K562 treated with DMSO at 1 percent for 4 hours (cell line): ENCODE measurements around the gene TMEM223. TPM values are rescaled to one million over a fixed set of nuclear protein-coding genes. Genes with fewer than 3 reads are reported as not detected.

ENCODE experiments used
- total RNA-seq: library from RNA; unstranded; fragments of 300-600 nt; gene quantifications from 2 replicates; pipeline ENCODE4 v1.2.3, GENCODE V29; 2022; ENCODE audit not compliant: insufficient read depth

TMEM223 gene, protein sequence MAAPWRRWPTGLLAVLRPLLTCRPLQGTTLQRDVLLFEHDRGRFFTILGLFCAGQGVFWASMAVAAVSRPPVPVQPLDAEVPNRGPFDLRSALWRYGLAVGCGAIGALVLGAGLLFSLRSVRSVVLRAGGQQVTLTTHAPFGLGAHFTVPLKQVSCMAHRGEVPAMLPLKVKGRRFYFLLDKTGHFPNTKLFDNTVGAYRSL
- total RNA-seq: 15.3 and 18.4 TPM in 2 replicates

DNA sequence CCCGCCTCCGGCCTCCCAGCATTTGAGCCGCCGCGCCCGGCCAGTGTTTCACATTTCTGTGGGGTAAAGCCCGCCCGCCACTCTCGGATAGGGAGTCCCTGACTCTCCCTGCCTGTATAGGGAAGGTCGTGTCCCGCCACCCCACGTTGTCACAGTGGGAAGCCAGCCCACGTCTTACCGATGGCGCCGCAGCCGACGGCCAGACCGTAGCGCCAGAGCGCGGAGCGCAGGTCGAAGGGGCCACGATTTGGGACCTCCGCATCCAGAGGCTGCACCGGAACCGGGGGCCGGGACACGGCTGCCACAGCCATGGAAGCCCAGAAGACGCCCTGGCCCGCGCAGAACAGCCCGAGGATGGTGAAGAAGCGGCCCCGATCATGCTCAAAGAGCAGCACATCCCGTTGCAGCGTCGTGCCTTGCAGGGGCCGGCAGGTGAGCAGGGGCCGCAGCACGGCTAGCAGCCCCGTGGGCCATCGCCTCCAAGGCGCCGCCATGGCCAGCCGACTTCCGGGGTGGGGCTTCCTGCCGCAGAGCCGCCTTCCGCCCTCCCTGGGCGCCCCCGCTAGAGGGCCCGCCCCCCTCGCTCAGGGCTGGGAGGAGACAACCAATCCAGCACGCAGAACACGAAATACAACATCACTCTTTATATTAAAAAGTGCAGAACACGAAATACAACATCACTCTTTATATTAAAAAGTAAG is at the start of gene TMEM223:
TMEM223 (minus strand) TSS at position 506 of the 701 bp plus-strand sequence; CDS start at position 494, 12 bp downstream.

DNA sequence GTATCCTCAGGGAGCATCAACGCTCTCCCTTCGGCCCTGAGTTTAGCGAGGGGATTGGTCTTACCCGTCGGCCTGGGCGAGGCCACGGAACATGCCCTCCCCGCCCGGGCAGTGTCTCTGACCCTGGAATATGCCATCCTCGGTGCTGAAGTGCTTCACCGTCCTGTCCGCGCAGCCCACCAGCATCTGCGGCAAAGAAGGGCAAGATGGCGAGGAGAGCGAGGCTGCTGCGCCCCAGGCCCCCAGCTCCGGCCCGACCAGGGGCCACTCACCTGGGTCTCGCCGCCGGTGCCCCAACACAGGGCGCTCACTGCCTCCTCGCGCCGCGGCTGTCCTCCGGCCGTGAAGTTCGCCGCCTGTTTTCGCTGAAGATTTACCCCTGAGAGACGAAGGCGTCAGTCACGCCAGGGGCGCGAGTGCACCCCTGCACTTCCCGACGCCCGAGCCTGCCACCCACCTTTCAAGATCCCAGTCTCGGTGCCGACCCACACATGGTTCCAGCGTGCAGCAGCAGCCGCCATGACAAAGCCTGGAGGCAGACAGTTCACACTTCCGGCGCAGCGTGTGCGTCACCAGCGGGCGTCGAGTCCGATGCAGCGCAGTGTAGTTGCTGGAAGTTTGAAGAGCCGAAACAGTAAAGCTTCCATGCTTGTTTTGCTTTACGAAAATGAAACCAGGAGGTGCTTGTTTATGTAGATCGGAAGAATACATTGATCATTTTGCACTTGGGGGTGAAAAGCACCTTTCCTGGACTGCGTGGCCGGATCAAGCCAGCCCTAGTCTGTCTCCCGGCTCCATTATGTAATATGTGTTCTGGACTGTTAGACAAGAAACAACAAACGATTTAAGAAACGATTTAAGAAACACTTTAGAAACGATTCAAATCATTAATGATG is 47.5 kb upstream of the TMEM223 start, which contains the start of gene WDR74:
WDR74 (minus strand) TSS at position 541 of the 896 bp plus-strand sequence; CDS start at position 521, 20 bp downstream.

DNA sequence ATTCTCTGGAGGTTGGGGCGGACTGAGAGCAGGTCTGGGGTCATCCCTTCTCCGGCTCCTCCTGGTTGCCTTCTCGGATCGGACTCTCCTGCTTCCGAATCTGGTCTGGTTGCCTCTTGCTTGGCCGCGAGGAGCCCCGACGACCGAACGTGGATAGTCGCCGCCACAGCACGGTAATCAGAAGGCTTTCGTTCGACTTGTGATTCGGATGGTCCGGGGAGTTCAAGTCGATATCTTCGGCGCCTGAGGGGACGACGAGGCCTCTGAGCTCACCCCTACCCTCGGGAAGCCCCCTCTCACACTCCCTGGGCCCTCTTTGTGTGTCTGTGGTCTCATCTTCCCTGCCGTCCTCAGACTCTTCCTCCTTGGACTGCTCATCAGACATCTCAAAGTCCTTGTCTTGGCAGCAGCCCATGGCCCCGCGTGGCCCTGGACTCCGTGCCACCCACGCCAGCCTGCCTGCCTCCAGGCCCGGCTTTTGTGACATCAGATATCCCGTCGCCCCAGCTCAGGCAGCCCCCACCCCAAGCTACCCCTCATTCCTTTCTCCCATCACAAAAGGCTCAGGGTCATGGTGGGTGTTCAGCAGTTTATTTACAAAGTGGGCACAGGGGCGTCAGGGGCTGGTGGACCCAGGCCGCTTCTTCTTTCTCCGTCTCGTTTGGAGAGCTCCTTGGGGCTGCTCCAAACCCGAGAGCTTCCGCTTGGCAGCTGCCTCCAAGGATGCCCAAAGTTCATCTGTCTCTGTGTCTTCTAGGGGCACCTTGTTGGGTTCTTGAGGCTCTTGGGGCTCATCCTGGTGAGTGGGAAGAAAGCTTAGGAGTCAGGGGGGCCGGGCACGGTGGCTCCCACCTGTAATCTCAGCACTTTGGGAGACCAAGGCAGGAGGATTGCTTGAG is 40.8 kb upstream of the TMEM223 start, which contains the start of gene TEX54:
TEX54 (minus strand) TSS at position 506 of the 899 bp plus-strand sequence.

DNA sequence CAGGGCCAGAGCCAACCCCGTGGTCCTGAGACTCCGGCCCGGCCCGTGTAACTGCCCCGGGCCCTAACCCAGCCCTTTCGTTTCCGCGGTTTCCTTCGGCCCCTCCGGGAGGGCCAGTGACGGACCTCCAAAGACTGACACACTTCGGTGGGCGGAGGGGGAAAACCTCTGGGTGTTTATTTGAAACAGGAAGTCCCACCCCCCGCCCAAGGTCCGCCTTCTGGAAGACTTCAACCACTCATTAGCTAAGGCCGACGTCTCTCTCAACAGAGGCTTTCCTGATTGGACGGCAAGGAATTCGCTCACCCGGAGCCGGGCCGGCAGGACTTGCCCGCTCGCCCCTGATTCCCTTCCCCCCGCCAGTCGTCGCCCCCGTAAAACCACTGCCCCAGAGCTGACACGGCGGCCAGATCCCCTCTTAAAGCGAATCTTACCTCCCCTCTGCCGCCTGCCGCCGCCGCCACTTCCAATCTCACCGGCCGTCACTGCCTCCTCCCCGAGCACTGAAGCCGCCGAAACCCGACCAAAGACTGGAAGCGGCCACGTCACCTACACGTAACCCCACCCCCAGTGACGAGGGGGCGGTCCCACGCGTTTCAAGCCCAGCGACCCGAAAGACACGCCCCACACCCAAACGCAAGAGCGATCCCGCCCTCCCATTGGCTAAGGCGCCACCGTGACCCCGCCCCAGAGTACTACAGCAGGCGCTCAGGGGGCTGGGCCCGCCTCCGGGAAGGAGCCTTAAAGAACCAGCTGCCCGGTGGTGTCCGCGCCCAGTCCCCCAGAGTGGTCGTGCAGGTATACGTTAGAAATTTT is 39.9 kb upstream of the TMEM223 start, which contains the start of gene STX5:
STX5 (minus strand) TSS at position 532 of the 816 bp plus-strand sequence. CDS start 808 bp downstream, outside the sequence.

DNA sequence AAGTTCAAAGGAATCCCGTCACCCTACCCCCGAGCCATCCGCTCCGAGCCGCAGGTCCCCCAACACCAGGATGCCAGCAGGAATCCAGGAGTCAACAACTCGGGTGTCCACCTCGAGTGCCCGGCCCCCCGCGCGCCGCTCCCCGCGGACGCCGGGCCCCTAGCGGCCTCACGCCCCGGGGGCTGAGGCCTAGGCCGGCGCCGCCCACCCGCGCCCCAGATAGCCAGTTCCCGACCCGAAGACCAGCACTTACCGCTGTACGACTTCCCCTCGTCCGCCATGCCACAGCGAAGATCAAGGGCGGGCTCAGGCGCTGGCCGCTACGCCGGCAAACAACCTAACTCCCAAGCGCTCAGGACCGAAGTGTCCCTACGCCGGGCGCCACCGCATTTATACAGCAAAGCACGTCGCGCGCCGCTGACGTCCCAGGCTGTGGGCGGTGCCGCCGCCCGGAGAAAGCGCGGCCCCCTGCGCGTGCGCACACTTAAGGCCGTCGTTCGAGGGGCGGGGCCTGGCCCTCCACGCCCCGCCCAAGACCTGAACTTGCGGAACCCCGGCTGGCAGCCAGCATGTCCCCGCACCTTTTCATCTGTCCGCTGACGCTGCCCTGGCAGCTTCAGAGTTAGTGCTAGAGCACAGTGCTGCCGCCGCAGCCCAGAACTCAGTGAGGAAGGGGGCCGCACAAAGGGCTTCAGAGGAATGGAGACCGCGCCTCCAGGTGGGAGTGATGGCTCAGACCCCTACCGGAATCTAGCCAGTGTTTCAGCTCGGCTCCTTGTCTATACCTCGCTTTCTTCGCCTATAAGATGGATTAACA is 13.5 kb upstream of the TMEM223 start, which contains the start of gene NXF1:
NXF1 (minus strand) TSS at position 365 of the 817 bp plus-strand sequence; CDS start at position 281, 84 bp downstream.

DNA sequence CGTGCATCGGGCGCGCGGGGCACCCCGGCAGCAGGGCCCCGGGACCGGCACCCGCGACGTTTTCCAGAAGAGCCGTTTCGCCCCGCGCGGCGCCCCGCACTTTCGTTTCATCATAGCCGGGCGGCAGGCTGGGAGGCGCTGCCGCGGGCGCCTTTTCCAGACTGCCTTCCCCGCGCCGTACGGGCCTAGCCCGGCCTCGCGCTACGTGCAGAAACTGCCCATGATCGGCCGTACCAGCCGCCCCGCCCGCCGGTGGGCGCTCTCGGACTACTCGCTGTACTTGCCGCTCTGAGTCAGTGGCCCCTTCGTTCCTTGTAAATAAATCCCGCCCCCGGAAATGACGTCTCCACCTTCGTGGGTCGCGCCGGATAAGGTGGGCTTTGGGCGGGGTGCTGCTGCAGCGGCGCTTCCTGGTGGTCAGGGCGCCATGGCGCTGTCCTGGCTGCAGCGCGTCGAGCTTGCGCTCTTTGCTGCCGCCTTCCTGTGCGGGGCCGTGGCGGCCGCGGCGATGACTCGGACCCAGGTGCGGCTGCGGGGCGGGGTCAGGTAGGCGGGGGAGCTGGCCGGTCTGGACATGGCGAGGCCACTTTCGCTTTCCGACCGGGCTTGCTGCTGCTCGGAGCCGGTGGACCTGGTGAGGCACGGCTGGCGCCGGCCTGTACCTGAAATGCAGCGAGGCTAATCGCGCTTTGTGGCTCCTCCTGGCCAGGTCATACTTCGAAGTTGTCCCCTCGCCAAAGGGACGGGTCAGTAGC is 4.6 kb downstream of the TMEM223 start, which contains the start of gene TMEM179B:
TMEM179B (plus strand) TSS at position 398 of the 755 bp plus-strand sequence; CDS start at position 428, 30 bp downstream.

DNA sequence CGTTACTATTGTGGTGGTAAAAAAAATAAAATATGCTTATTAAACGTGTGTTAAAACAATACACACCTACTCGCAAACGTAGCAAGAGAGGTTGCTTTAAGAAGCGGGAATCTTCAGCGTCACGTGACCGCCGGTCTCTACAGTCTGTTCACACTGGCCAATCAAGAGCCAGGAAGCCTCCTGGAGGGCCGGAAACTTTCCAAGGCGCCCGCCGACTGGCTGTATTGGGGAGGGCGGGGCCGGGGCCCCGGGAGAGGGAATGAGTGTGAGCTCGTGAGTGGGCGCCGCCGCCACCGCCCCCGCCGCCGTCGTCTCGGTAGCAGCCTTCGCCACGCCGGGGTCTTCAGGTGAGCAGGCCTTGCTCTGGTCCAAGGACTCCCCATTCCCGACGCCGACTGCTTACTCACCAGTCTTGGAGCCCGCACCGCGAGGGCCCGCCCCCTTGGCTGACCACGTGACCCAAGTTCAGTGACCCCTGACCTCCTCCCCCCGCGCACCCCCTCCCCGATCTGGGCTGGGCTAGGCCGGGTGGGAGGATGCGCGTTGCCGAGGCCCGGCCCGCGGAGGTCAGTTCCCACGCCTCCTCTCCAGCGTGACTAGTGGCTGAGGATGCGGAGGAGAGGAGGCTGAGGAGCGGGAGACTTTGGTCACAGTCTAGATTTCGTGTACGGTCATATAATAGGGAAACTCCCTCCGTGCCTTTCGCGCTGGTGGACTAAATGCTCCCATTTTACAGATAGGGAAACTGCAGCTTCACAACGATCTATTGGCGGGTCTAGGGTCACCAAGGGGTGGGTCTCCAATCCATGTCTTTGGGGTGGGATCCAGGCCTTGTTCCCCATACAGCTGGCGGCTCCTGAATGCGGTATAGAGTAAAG is 20.4 kb downstream of the TMEM223 start, which contains the start of gene TAF6L:
TAF6L (plus strand) TSS at position 253 of the 878 bp plus-strand sequence. CDS start 4,388 bp downstream, outside the sequence.

DNA sequence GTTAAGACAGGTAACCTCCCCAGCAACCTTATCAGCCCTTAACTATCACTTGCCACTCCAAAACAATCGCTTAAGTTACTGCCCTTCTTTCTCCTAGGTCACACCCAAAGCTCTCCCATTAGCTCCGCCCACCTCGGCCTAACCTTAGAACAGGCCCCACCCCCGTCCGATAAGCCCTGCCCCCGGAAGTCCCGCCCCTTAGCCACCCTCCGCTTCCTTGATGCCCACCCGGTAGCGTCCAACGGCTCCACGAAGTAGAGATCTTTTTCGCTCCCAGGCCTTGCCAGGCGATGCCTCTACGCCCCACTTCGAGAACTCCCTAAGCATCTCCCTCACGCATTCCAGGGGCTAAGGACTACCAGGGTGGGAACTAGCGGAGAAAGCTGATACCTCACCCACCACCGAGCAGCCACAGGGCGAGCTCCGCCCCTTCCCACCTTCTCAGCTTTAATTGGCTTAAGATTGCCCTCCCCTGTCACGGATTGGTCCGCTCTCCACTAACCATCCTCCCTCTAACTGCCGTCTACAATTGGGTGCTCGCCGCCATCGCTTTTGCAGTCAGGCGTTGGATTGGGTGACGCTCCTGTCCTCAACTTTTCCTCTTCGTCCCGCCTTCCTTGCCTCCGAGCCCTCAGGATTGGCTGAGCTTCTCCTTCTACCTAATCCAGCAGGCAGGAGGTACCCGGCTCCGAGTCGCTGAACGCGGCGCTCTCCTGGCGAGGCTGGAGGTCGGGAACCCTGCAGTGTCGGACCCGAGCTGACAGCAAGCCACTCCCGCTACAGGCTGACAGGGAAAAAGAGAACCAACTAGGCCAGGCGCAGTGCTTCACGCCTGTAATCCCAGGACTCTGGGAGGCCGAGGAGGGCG is 37.8 kb downstream of the TMEM223 start, which contains the start of gene ZBTB3:
ZBTB3 (minus strand) TSS at position 425 of the 868 bp plus-strand sequence. CDS start 496 bp downstream, outside the sequence.

Other genes with a start within 250 kb of the TMEM223 start
- gene AHNAK, start 245.2 kb downstream of the TMEM223 start, total RNA-seq: 34.9 and 54.7 TPM in 2 replicates
- 4,119 and 4,134 TPM in 2 replicates for gene EEF1G, start 218.1 kb downstream of the TMEM223 start, total RNA-seq
- 15.8 and 16.5 TPM in 2 replicates for gene TUT1, start 200.5 kb downstream of the TMEM223 start, total RNA-seq
- 79.1 and 104 TPM in 2 replicates for gene MTA2, start 190.1 kb downstream of the TMEM223 start, total RNA-seq
- gene EML3, start 179.2 kb downstream of the TMEM223 start, total RNA-seq: 39.0 and 40.6 TPM in 2 replicates
- 0.71 and 2.2 TPM in 2 replicates for gene ROM1, start 178.7 kb downstream of the TMEM223 start, total RNA-seq
- gene B3GAT3, start 170.0 kb downstream of the TMEM223 start, total RNA-seq: 80.5 and 90.3 TPM in 2 replicates
- gene GANAB, start 145.4 kb downstream of the TMEM223 start, total RNA-seq: 276 and 311 TPM in 2 replicates
- 20.2 and 24.0 TPM in 2 replicates for gene INTS5, start 138.7 kb downstream of the TMEM223 start, total RNA-seq
- 105 and 114 TPM in 2 replicates for gene C11orf98, start 126.8 kb downstream of the TMEM223 start, total RNA-seq
- gene CSKMT, start 126.7 kb downstream of the TMEM223 start, total RNA-seq: 12.7 and 27.2 TPM in 2 replicates
- gene UQCC3, start 120.3 kb downstream of the TMEM223 start, total RNA-seq: 12.2 and 17.2 TPM in 2 replicates
- gene LBHD1, start 119.7 kb downstream of the TMEM223 start, total RNA-seq: 4.8 and 5.5 TPM in 2 replicates
- 282 and 316 TPM in 2 replicates for gene UBXN1, start 112.9 kb downstream of the TMEM223 start, total RNA-seq
- 0.48 and 1.6 TPM in 2 replicates for gene LRRN4CL, start 102.5 kb downstream of the TMEM223 start, total RNA-seq
- 43.9 and 45.1 TPM in 2 replicates for gene BSCL2, start 84.6 kb downstream of the TMEM223 start, total RNA-seq
- gene GNG3, start 84.3 kb downstream of the TMEM223 start, total RNA-seq: 2.4 TPM in 1 of 2 replicates, not detected in the other
- gene HNRNPUL2, start 64.5 kb downstream of the TMEM223 start, total RNA-seq: 26.6 and 32.3 TPM in 2 replicates
- gene TTC9C, start 63.5 kb downstream of the TMEM223 start, total RNA-seq: 35.6 and 36.5 TPM in 2 replicates
- 1.4 and 6.0 TPM in 2 replicates for gene ZBTB3, start 37.8 kb downstream of the TMEM223 start, total RNA-seq
- 138 and 166 TPM in 2 replicates for gene POLR2G, start 30.4 kb downstream of the TMEM223 start, total RNA-seq
- 23.2 and 49.9 TPM in 2 replicates for gene TAF6L, start 20.6 kb downstream of the TMEM223 start, total RNA-seq
- gene TMEM179B, start 4.6 kb downstream of the TMEM223 start, total RNA-seq: 36.4 and 44.9 TPM in 2 replicates
- gene NXF1, start 13.4 kb upstream of the TMEM223 start, total RNA-seq: 76.4 and 111 TPM in 2 replicates
- gene STX5, start 40.0 kb upstream of the TMEM223 start, total RNA-seq: 63.1 and 77.8 TPM in 2 replicates
- gene TEX54, start 40.8 kb upstream of the TMEM223 start, total RNA-seq: not detected in 2 replicates
- 48.1 and 51.9 TPM in 2 replicates for gene WDR74, start 47.6 kb upstream of the TMEM223 start, total RNA-seq
- gene SLC3A2, start 88.9 kb upstream of the TMEM223 start, total RNA-seq: 397 and 441 TPM in 2 replicates
- not detected in 2 replicates for gene CHRM1, start 129.4 kb upstream of the TMEM223 start, total RNA-seq
- gene SLC22A6, start 193.0 kb upstream of the TMEM223 start, total RNA-seq: not detected in 2 replicates
- not detected in 2 replicates for gene SLC22A8, start 223.8 kb upstream of the TMEM223 start, total RNA-seq